ENCODE measurements around the gene MIDN.

- TF ChIP-seq CTCF (conservative IDR thresholded peaks at IDR 0.05 in 1 of 2, IDR thresholded peaks at IDR 0.05 in 1 of 2; ENCODE audit: extremely low read depth in 1 of 2, insufficient read depth in 1 of 2, low read depth in 1 of 2, low read length in 2 of 2) (no peak), EZH2 (IDR thresholded peaks at IDR 0.05; ENCODE audit: borderline replicate concordance, low read length) (no peak)
Observed at GRCh38 chr19:1281569-1282287, 33.3 kb downstream of the MIDN start.

All from mammary epithelial cell (primary cell).